Liver (tissue), 9 donors: ENCODE measurements around the gene RAI1. TPM values are rescaled to one million over a fixed set of nuclear protein-coding genes. Genes with fewer than 3 reads are reported as not detected.

Experiments
- DNase-seq: peaks from one replicate; pipeline ENCODE4 v3.0.0-alpha.2; 2017; ENCODE audit warnings: low spot score
- H3K27ac ChIP-seq, 2 donors: one replicate each; pipeline ENCODE4 v1.7.0; 2013; ENCODE audit warnings: inconsistent platforms in 2 of 2, low read length in 2 of 2, control low read depth in 1 of 2, low read depth in 1 of 2, mild to moderate bottlenecking in 1 of 2
- H3K27me3 ChIP-seq, 4 donors: one replicate each; pipeline versions ENCODE4 v1.6.1 to v1.7.0; 2013; ENCODE audit warnings: low read length in 3 of 4, inconsistent platforms in 1 of 4, mild to moderate bottlenecking in 1 of 4, moderate library complexity in 1 of 4; ENCODE audit not compliant: control insufficient read depth in 4 of 4, insufficient read depth in 4 of 4
- H3K36me3 ChIP-seq, 4 donors: one replicate each; pipeline versions ENCODE4 v1.6.1 to v1.7.0; 2013; ENCODE audit warnings: low read length in 3 of 4, mild to moderate bottlenecking in 3 of 4, low read depth in 1 of 4, moderate library complexity in 1 of 4; ENCODE audit not compliant: control insufficient read depth in 4 of 4, insufficient read depth in 3 of 4
- H3K4me1 ChIP-seq, 4 donors: one replicate each; pipeline versions ENCODE4 v1.6.1 to v1.7.0; 2013; ENCODE audit warnings: low read length in 3 of 4, mild to moderate bottlenecking in 3 of 4, moderate library complexity in 1 of 4; ENCODE audit not compliant: control insufficient read depth in 4 of 4, insufficient read depth in 4 of 4
- H3K4me3 ChIP-seq, 3 donors: one replicate each; pipeline versions ENCODE4 v1.6.1 to v1.7.0; 2013; ENCODE audit warnings: low read length in 3 of 3, control low read depth in 1 of 3, low read depth in 1 of 3, mild to moderate bottlenecking in 1 of 3
- H3K9ac ChIP-seq, 2 donors: one replicate each; pipeline ENCODE4 v1.7.0; 2013; ENCODE audit warnings: low read length in 2 of 2, mild to moderate bottlenecking in 2 of 2, moderate library complexity in 2 of 2, control low read depth in 1 of 2, low read depth in 1 of 2
- H3K9me3 ChIP-seq, 4 donors: one replicate each; pipeline versions ENCODE4 v1.6.1 to v1.7.0; 2013; ENCODE audit warnings: low read length in 3 of 4; ENCODE audit not compliant: control insufficient read depth in 4 of 4
- FOXA1 ChIP-seq: IDR thresholded peaks from 2 replicates; pipeline ENCODE4 v1.6.1; 2016; ENCODE audit warnings: antibody characterized with exemption
- FOXA2 ChIP-seq: IDR thresholded peaks from 2 replicates; pipeline ENCODE4 v1.6.1; 2016; ENCODE audit warnings: antibody characterized with exemption
- JUND ChIP-seq, 2 donors: IDR thresholded peaks; 2 replicates each; pipeline ENCODE4 v1.6.1; 2016; ENCODE audit warnings: antibody characterized with exemption in 2 of 2
- NR2F2 ChIP-seq: IDR thresholded peaks from 2 replicates; pipeline ENCODE4 v1.6.1; 2016; ENCODE audit warnings: antibody characterized with exemption
- SP1 ChIP-seq: IDR thresholded peaks from 2 replicates; pipeline ENCODE4 v1.6.1; 2018; ENCODE audit warnings: antibody characterized with exemption, mild to moderate bottlenecking
- TAF1 ChIP-seq: conservative IDR thresholded peaks from 2 replicates; pipeline ENCODE4 v1.6.1; 2016; ENCODE audit warnings: antibody characterized with exemption, mild to moderate bottlenecking
- YY1 ChIP-seq: IDR thresholded peaks from 2 replicates; pipeline ENCODE4 v1.6.1; 2016; ENCODE audit warnings: antibody characterized with exemption, mild to moderate bottlenecking
- WGBS: extraction: QIAGEN DNeasy Blood & Tissue Kit; methylation state at CpG from one replicate; pipeline ENCODE4 v1.1.7; 2013; 5-methylcytosine and 5-hydroxymethylcytosine counted together
- polyA plus RNA-seq, 2 donors: library from polyadenylated mRNA; stranded (reverse) in 1 of 2; unstranded in 1 of 2; fragments of 200-250 nt in 1 of 2; fragments of >200 nt in 1 of 2; fragmentation: Nextera tagmentation in 1 of 2; extraction: Ambion mirVana in 1 of 2; gene quantifications; one replicate each; pipeline versions ENCODE4 v1.2.1 to v1.2.3, GENCODE V29; 2013 to 2015
- total RNA-seq, 2 donors: library from RNA; depleted of rRNA; stranded (reverse); fragments of >200 nt; gene quantifications; one replicate each; pipeline ENCODE4 v1.2.3, GENCODE V29; 2014
- TF ChIP-seq, protein P1 (sequence below): IDR thresholded peaks from 2 replicates; pipeline ENCODE4 v1.6.1; 2016; ENCODE audit warnings: antibody characterized with exemption
- TF ChIP-seq, protein P2 (sequence below): IDR thresholded peaks from 2 replicates; pipeline ENCODE4 v1.6.1; 2016; ENCODE audit warnings: antibody characterized with exemption
- TF ChIP-seq, protein P3 (sequence below): IDR thresholded peaks from 2 replicates; pipeline ENCODE4 v1.6.1; 2016; ENCODE audit warnings: antibody characterized with exemption
- TF ChIP-seq, protein P4 (sequence below): IDR thresholded peaks from 2 replicates; pipeline ENCODE4 v1.6.1; 2016; ENCODE audit warnings: antibody characterized with exemption, mild to moderate bottlenecking
- donor health status: healthy.
- donor health status: healthy.
- donor health status: healthy.
- donor health status: healthy.
- donor health status: healthy.

Gene RAI1
- total and polyA plus RNA-seq, 4 donors: 0.57 to 7.6 (median 5.3) TPM

DNA sequence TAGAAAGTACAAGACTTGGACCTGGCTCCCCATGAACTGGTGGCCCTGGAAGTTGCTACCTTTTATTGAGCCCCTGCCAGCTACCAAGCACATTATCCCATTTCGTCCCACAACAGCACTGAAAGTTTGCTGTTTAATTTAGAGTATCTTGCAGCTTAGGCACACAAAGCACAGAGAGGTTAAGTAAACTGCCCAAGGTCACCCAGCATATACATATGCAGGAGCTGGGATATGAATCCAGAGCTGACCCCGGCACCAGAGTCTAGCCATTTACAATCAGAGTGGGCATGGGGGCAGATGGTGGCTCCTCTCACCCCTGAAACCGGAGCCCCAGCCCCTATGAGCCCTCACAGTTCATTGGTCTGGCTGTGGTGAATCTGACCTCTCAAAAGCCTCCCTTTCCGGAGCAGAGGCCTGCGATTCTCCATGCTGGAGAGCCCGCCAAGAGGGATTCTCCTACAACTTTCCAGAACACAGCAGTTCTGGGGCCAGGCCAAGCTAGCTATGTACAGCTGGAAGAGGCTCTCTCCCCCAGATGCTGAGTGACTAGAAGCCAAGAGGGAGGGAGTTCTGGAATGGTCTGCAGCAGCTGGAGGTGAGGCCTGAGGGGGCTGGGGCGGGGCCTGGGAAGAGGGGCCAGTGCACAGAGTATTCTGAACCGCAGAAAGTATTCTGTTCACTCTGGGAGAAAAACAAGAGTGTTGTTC is 97.2 kb downstream of the RAI1 start (continued):
- TF ChIP-seq, protein P1, sequence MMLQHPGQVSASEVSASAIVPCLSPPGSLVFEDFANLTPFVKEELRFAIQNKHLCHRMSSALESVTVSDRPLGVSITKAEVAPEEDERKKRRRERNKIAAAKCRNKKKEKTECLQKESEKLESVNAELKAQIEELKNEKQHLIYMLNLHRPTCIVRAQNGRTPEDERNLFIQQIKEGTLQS: no peak
- TF ChIP-seq NR2F2 (peak; percentile 76), JUND (IDR thresholded peaks at IDR 0.05) (no peak), FOXA2 (no peak)
- TF ChIP-seq, protein P2, sequence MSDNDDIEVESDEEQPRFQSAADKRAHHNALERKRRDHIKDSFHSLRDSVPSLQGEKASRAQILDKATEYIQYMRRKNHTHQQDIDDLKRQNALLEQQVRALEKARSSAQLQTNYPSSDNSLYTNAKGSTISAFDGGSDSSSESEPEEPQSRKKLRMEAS: no peak
- TF ChIP-seq, protein P3, sequence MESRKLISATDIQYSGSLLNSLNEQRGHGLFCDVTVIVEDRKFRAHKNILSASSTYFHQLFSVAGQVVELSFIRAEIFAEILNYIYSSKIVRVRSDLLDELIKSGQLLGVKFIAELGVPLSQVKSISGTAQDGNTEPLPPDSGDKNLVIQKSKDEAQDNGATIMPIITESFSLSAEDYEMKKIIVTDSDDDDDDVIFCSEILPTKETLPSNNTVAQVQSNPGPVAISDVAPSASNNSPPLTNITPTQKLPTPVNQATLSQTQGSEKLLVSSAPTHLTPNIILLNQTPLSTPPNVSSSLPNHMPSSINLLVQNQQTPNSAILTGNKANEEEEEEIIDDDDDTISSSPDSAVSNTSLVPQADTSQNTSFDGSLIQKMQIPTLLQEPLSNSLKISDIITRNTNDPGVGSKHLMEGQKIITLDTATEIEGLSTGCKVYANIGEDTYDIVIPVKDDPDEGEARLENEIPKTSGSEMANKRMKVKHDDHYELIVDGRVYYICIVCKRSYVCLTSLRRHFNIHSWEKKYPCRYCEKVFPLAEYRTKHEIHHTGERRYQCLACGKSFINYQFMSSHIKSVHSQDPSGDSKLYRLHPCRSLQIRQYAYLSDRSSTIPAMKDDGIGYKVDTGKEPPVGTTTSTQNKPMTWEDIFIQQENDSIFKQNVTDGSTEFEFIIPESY: no peak

DNA sequence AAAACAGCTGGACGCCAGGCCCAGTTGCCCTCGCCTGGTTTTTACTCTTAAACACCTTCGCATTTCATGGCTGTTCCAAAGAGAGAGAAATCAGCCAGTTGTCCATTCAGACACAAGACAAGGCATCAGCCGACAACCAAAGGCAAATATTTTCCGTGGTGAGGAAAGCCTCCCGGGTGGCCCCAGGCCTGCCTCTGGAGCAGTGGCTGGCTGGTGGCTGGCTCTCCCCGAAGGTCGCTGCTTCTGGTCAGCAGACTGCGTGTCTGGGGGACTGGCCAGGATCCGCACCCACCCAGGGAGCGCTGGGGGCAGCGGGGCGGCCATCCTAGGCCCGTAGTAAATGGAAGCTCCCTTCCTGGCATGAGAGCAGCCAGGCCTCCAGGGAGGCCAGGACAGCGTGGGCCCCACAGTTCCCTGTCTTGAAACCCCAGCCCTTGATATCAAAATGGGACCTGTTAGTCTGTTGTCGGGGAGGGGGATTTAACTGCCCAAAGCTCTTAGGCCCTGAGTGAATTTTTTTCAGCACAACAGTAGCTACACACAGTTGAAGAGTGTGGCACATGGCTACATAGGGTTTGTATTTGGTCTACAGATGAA is 97.9 kb downstream of the RAI1 start:
- no peak overlapping the region for H3K4me3 ChIP-seq
- peak overlapping the region; percentile 36 to 54 for H3K27ac ChIP-seq
- no peak for DNase-seq
- no peak overlapping the region for H3K9ac ChIP-seq
- WGBS: 83% methylated on average over 16 of the region's 16 CpGs
- peaks cover 4 to 23% (median 11%) of the 10 kb centered on the region in 4 donors for H3K4me1 ChIP-seq
- H3K9me3 ChIP-seq: no peaks in the 10 kb centered on the region
- TF ChIP-seq SP1 (no peak), FOXA1 (no peak), FOXA2 (no peak), JUND (IDR thresholded peaks at IDR 0.05) (no peak), YY1 (no peak), TAF1 (no peak)
- TF ChIP-seq, protein P4, sequence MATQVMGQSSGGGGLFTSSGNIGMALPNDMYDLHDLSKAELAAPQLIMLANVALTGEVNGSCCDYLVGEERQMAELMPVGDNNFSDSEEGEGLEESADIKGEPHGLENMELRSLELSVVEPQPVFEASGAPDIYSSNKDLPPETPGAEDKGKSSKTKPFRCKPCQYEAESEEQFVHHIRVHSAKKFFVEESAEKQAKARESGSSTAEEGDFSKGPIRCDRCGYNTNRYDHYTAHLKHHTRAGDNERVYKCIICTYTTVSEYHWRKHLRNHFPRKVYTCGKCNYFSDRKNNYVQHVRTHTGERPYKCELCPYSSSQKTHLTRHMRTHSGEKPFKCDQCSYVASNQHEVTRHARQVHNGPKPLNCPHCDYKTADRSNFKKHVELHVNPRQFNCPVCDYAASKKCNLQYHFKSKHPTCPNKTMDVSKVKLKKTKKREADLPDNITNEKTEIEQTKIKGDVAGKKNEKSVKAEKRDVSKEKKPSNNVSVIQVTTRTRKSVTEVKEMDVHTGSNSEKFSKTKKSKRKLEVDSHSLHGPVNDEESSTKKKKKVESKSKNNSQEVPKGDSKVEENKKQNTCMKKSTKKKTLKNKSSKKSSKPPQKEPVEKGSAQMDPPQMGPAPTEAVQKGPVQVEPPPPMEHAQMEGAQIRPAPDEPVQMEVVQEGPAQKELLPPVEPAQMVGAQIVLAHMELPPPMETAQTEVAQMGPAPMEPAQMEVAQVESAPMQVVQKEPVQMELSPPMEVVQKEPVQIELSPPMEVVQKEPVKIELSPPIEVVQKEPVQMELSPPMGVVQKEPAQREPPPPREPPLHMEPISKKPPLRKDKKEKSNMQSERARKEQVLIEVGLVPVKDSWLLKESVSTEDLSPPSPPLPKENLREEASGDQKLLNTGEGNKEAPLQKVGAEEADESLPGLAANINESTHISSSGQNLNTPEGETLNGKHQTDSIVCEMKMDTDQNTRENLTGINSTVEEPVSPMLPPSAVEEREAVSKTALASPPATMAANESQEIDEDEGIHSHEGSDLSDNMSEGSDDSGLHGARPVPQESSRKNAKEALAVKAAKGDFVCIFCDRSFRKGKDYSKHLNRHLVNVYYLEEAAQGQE: no peak
- TF ChIP-seq, protein P3: no peak
- no peaks in the 10 kb centered on the region for H3K27me3 ChIP-seq
- H3K36me3 ChIP-seq: no peaks in the 10 kb centered on the region
